Smooth muscle cell (in vitro differentiated cells): ENCODE measurements around the gene FRMD5. TPM values are rescaled to one million over a fixed set of nuclear protein-coding genes. Genes with fewer than 3 reads are reported as not detected.
A peak's percentile ranks its signal among the peaks of the same experiment; 100 is the strongest.

Experiments used
- DNase-seq: peaks from one replicate; lab custom pipeline; 2025; ENCODE audit not compliant: unreplicated experiment; lab: John Stamatoyannopoulos, UW
- H2AFZ ChIP-seq: fragments of 200-600 bp; sonication (generic); 2 replicates; pipeline ENCODE4 v1.6.0; 2016; ENCODE audit warnings: antibody characterized with exemption, low read depth, mild to moderate bottlenecking
- H3F3A ChIP-seq: fragments of 200-600 bp; sonication (generic); 2 replicates; pipeline ENCODE4 v1.6.0; 2017; ENCODE audit warnings: antibody characterized with exemption, low read depth
- H3K27ac ChIP-seq: fragments of 200-600 bp; sonication (generic); 2 replicates; pipeline ENCODE4 v1.5.1; 2016; ENCODE audit warnings: low read depth, mild to moderate bottlenecking
- H3K27me3 ChIP-seq: fragments of 200-600 bp; sonication (generic); 2 replicates; pipeline ENCODE4 v1.6.1; 2016; ENCODE audit warnings: low read depth, mild to moderate bottlenecking
- H3K36me3 ChIP-seq: fragments of 200-600 bp; sonication (generic); 2 replicates; pipeline ENCODE4 v1.5.1; 2016; ENCODE audit warnings: low read depth
- H3K4me1 ChIP-seq: fragments of 200-600 bp; sonication (generic); 2 replicates; pipeline ENCODE4 v1.5.1; 2016; ENCODE audit warnings: low read depth
- H3K4me2 ChIP-seq: fragments of 200-600 bp; sonication (generic); 2 replicates; pipeline ENCODE4 v1.6.0; 2016; ENCODE audit warnings: mild to moderate bottlenecking
- H3K4me3 ChIP-seq: fragments of 200-600 bp; sonication (generic); 2 replicates; pipeline ENCODE4 v1.5.1; 2016; ENCODE audit warnings: mild to moderate bottlenecking
- H3K79me2 ChIP-seq: fragments of 200-600 bp; sonication (generic); 2 replicates; pipeline ENCODE4 v1.6.0; 2016; ENCODE audit warnings: low read depth, mild to moderate bottlenecking
- H3K9ac ChIP-seq: fragments of 200-600 bp; sonication (generic); 2 replicates; pipeline ENCODE4 v1.6.0; 2016; ENCODE audit warnings: low read depth
- H3K9me3 ChIP-seq: fragments of 200-600 bp; sonication (generic); replicated peaks from 2 replicates; pipeline ENCODE4 v1.5.1; 2016; ENCODE audit warnings: low read depth
- H4K20me1 ChIP-seq: fragments of 200-600 bp; sonication (generic); 2 replicates; pipeline ENCODE4 v1.6.0; 2016; ENCODE audit warnings: low read depth
- WGBS: methylation state at CpG from one replicate; pipeline ENCODE4 v1.1.7; 2016; ENCODE audit warnings: low lambda C conversion rate; 5-methylcytosine and 5-hydroxymethylcytosine counted together
- polyA plus RNA-seq: library from polyadenylated mRNA; unstranded; fragments of >200 nt; fragmentation: Nextera tagmentation; extraction: Ambion mirVana; gene quantifications from 2 replicates; pipeline ENCODE4 v1.2.1, GENCODE V29; 2016
- total RNA-seq: library from RNA; depleted of rRNA; stranded (reverse); fragments of >200 nt; gene quantifications from 2 replicates; pipeline ENCODE4 v1.2.3, GENCODE V29; 2014
- TF ChIP-seq, protein P1 (sequence below): fragments of 200-600 bp; sonication (generic); IDR thresholded peaks from 2 replicates; pipeline ENCODE4 v1.5.1; 2017; ENCODE audit warnings: borderline replicate concordance, mild to moderate bottlenecking, antibody characterized with exemption; ENCODE audit not compliant: insufficient read depth, poor library complexity, severe bottlenecking

FRMD5 gene
- total and polyA plus RNA-seq, 2 experiments from 2014 or later, result 0.46 to 7.2 TPM

DNA sequence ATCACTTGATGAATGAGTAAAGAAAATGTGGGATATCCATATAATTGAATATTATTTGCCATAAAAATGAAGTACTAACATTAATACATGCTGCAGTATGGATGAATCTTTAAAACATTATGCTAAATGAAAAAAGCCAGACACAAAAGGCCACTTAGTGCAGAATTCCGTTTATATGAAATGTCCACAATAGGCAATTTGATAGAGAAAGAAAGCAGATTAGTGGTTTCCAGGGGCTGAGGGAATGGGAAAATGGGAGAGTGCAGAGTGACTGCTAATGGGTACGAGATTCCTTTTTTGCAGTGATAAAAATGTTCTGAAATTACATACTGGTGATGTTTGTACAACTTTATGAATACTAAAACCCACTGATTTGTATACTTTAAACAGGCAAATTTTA lies 126.7 kb downstream of the FRMD5 start:
- Histone ChIP-seq H3K79me2 (no peaks in the 10 kb centered on the region), H2AFZ (no peak overlapping the region), H4K20me1 (no peaks in the 10 kb centered on the region), H3K4me1 (no peaks in the 10 kb centered on the region), H3K9me3 (no peaks in the 10 kb centered on the region), H3K9ac (no peak overlapping the region), H3K4me3 (no peak overlapping the region), H3K27me3 (no peaks in the 10 kb centered on the region), H3K36me3 (no peaks in the 10 kb centered on the region), H3K27ac (no peak overlapping the region), H3K4me2 (no peak overlapping the region), H3F3A (no peaks in the 10 kb centered on the region)
- 68% methylated on average over 2 of the region's 2 CpGs for WGBS
- DNase-seq, result no peak
- TF ChIP-seq, protein P1, sequence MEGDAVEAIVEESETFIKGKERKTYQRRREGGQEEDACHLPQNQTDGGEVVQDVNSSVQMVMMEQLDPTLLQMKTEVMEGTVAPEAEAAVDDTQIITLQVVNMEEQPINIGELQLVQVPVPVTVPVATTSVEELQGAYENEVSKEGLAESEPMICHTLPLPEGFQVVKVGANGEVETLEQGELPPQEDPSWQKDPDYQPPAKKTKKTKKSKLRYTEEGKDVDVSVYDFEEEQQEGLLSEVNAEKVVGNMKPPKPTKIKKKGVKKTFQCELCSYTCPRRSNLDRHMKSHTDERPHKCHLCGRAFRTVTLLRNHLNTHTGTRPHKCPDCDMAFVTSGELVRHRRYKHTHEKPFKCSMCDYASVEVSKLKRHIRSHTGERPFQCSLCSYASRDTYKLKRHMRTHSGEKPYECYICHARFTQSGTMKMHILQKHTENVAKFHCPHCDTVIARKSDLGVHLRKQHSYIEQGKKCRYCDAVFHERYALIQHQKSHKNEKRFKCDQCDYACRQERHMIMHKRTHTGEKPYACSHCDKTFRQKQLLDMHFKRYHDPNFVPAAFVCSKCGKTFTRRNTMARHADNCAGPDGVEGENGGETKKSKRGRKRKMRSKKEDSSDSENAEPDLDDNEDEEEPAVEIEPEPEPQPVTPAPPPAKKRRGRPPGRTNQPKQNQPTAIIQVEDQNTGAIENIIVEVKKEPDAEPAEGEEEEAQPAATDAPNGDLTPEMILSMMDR, result no peak

DNA sequence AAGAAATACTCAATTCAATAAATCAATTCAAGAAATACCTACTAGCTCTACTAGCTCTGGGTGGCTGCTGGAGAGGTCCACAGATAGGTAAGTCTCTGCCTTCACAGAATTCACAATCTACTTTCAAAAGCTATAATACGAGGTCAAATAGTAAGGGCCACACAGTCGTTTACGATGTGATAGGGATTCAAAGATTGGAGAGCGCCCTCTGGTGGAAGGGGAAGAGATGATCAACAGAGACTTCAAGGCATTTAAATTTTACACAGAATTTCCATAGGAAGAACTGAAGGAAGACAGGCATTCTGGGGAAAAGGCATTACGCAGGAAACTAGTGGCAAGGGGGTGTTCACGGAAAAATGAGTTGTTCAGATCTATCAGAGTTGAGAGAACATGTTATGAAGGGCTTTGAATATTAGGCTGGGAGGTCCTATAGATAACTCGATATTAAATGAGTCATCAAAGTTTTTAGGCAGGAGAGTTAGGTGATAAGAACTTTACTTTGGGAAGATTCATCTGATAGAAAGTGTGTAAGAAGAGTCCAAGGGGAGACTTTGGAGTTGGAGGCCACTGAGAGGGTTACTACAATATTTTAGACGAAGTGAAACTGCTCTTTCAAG lies 128.8 kb downstream of the FRMD5 start:
- H3K4me3 ChIP-seq, result no peak overlapping the region
- H2AFZ ChIP-seq, result peak overlapping the region; percentile 20
- H3K9me3 ChIP-seq, result no peaks in the 10 kb centered on the region
- DNase-seq, result no peak
- WGBS, result 27% methylated on average over 8 of the region's 8 CpGs
- no peak overlapping the region for H3K4me2 ChIP-seq
- no peaks in the 10 kb centered on the region for H4K20me1 ChIP-seq
- no peaks in the 10 kb centered on the region for H3K36me3 ChIP-seq
- H3K27ac ChIP-seq, result no peak overlapping the region
- H3F3A ChIP-seq, result peaks cover under 1% of the 10 kb centered on the region
- H3K79me2 ChIP-seq, result no peaks in the 10 kb centered on the region
- H3K4me1 ChIP-seq, result no peaks in the 10 kb centered on the region
- no peaks in the 10 kb centered on the region for H3K27me3 ChIP-seq
- no peak overlapping the region for H3K9ac ChIP-seq
- TF ChIP-seq, protein P1, result peak; percentile 88

DNA sequence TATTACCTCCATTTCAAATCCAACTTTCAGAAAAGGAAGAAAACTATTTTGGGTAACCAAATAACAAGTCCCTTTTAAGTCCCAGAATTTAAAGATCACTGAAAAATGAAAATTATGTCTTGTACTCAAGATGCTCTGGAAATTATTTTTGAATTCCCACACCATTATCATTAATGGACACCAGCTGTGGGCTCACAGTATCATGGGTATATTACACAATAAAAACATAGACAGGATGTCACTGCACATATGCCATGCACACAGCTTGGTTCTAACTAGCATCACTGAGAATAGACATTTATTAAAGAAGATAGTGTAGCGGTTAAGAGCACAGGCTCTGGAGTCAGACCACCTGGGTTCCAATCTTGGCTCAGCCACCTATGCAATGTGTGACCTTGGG lies 130.4 kb downstream of the FRMD5 start:
- no peak overlapping the region for H3K9ac ChIP-seq
- no peak overlapping the region for H2AFZ ChIP-seq
- DNase-seq, result no peak
- H3K4me1 ChIP-seq, result no peaks in the 10 kb centered on the region
- no peak overlapping the region for H3K27ac ChIP-seq
- H4K20me1 ChIP-seq, result peaks cover 6% of the 10 kb centered on the region
- H3K27me3 ChIP-seq, result no peaks in the 10 kb centered on the region
- TF ChIP-seq, protein P1, result no peak
- H3K9me3 ChIP-seq, result no peaks in the 10 kb centered on the region
- no peak overlapping the region for H3K4me3 ChIP-seq
- H3F3A ChIP-seq, result peaks cover 4% of the 10 kb centered on the region
- H3K36me3 ChIP-seq, result no peaks in the 10 kb centered on the region
- 95% methylated on average over 1 of the region's 1 CpG for WGBS
- H3K4me2 ChIP-seq, result no peak overlapping the region
- no peaks in the 10 kb centered on the region for H3K79me2 ChIP-seq

DNA sequence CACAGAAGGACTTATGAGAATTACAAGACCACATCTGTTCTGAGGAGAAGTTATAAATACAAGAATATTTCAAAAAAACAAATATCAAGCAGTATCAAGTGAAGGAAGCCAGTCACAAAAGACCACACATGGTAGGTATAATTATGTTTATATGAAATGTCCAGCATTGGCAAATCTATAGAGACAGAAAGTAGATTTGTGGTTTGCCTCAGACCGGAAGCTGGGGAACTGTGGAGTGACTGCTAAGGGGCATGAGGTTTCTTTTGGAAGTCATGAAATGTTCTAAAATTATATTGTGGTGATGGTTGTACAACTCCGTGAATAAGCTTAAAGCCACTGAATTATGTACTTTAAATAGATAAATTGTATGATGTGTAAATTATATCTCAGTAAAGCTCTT lies 136.9 kb downstream of the FRMD5 start:
- Histone ChIP-seq H3K9me3 (no peaks in the 10 kb centered on the region), H2AFZ (no peak overlapping the region), H3K4me2 (no peak overlapping the region), H3K4me3 (no peak overlapping the region), H3K27me3 (no peaks in the 10 kb centered on the region), H4K20me1 (peaks cover 6% of the 10 kb centered on the region), H3K27ac (peak overlapping the region; percentile 16), H3K79me2 (no peaks in the 10 kb centered on the region), H3K36me3 (no peaks in the 10 kb centered on the region), H3K4me1 (no peaks in the 10 kb centered on the region), H3F3A (peaks cover 4% of the 10 kb centered on the region), H3K9ac (no peak overlapping the region)
- no peak for DNase-seq
- TF ChIP-seq, protein P1, result no peak
- WGBS, result 40% methylated on average over 2 of the region's 2 CpGs
